GM10847 (cell line): ENCODE results near the gene OR2M7.

Experiments
- POLR2A ChIP-seq: IDR thresholded peaks from 2 replicates; pipeline ENCODE4 v1.6.1; 2011; ENCODE audit not compliant: insufficient read length; ENCODE audit errors: extremely low read depth

The OR2M7 gene

DNA sequence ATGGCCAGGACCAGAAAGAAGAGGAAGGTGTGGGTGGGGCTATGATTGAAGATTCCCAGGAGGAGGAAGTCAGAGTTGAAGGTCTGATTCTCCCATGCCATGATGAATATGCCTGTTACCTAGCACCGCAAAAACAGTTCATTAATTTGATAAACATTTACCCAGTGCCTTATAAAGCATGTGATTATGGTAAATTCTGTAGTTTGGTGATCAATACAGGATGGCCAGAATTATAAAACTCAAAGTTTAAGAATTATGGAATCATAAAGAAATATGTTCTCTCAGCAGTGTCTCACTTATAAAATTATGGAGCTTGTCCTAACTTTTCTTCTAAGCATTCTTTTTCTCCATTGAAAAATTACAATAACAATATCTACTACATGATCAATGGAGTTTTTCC, at the start of gene OR2M7:
Gene OR2M7, minus strand, starts transcription at position 101 of the 400 bp plus-strand sequence. Its CDS starts 0 bp downstream, at position 101.
- no peak for TF ChIP-seq POLR2A

DNA sequence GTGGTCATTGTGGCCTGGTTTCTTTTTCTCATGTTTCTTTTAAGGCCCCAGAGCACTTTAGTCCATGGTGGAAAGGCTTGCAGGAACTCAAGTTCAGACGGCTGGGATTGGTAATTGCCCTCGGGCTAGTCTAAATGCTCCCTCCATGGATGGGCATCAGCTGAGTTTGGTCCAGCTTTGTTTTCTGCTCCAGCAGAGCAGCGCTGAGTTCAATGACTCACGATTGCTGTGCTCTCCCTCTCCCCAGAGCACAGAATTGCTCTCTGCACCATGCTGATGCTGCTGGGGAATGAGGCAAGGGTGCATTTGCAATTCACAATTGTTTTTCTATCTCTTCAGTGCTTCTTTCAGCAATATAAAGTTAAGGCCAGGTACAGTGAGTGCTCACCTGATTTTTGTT, 49.4 kb upstream of the OR2M7 start:
- no peak for TF ChIP-seq POLR2A

GRCh38 chr1:248372394-248372793, 48.0 kb upstream of the OR2M7 start:
- TF ChIP-seq POLR2A, result no peak

DNA sequence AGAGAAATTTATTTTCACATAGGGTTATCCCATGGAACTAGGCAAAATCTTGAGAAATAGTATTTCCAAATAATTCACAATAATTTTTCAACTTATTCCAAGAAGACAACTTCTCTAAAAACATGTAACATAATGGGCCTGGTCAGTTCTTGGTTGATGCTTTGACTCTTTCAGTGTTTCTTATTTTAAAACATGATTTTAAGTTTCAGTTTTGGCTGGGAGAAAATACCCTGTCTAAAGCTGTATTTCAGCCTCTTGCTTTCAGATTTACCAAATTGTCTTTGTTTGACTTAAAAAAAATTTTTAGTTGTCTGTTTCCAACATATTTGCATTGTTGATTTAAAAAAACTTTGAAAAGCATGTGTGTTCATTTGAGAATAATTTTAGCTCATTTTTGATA, 42.2 kb upstream of the OR2M7 start:
- no peak for TF ChIP-seq POLR2A

DNA sequence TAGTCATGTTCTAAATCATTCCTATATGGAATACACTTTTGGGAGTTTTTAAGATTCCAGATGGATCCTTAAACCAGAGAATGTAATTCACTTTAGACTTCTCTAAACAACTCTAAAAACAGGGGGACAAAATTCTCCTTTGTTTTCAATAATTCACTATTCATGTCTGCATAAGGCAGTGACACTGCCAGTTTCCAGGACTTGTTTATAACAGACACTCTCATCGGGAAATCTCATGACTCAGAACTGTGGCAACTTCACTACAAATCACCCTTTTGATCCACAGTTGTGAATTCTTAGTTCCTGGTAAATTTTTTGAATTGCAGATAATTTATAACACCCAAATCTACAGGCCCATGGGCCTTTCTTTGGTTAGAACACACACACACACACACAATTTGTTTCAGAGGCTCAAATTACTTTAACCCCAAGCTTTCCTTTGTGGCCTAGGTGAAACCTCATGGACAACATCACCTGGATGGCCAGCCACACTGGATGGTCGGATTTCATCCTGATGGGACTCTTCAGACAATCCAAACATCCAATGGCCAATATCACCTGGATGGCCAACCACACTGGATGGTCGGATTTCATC, 36.9 kb upstream of the OR2M7 start, which contains the start of gene OR2T4:
Gene OR2T4, plus strand, starts transcription at position 545 of the 595 bp plus-strand sequence. Its CDS starts 0 bp downstream, at position 545.
- TF ChIP-seq POLR2A, result no peak

DNA sequence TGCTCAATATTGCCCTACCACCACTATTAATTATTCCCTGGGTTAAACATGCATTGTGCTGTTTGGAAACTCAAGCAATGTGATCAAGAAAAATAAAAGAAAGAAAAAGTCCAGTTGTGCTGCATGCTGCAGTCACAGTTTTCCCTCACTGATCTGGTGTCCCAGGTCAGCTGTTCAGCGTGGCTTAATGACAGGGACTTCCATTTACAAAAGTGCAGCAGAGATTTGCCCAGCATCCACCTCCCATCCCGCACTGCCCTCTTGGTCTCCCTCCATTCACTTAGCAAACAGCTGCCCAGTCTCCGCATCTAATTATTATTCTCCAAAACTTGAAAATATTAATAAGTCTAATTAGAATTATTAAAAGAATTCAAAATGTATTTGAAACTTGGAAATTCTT, 35.0 kb upstream of the OR2M7 start:
- no peak for TF ChIP-seq POLR2A

GRCh38 chr1:248348475-248348874, 24.1 kb upstream of the OR2M7 start, which contains the start of gene OR14C36:
OR14C36 (plus strand) TSS chr1:248348775; CDS start chr1:248348775, 0 bp downstream.
- TF ChIP-seq POLR2A, result no peak

DNA sequence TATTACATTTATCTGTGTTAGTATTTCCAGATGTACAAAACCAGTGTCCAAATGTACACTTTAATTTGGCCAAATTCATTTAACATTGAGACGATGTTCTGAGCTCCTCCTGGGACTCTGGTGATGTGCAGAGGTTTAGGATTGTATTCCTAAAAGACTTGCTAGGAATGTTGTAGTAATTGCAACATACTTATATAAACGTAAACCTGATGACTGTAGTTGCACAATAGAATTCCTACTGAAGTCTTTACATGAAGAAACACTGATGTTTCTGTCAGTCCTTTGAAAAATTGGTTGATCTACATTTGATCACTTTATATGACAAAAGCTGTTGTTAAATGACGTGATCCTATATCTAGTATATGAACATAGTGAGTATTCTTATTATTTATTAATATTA, 19.1 kb upstream of the OR2M7 start:
- no peak for TF ChIP-seq POLR2A

DNA sequence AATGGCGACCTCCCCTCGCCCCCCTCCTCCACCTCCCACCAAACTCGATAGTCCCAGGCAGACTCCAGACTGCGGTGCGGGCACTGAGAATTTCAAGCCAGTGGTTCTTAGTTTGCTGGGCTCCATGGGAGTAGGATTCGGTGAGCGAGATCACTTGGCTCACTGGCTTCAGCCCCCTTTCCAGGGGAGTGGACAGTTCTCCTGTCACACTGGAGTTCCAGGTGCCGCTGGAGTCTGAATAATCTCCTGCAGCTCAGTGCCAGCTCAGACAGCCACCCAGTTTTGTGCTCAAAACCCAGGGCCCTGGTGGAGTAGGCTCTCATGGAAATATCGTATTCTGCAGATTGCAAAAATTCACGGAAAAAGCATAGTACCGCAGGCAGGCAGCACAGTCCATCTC, 7.6 kb downstream of the OR2M7 start:
- TF ChIP-seq POLR2A, result no peak

- TF ChIP-seq POLR2A, result no peak
Observed at GRCh38 chr1:248306103-248306502, 18.3 kb downstream of the OR2M7 start.

DNA sequence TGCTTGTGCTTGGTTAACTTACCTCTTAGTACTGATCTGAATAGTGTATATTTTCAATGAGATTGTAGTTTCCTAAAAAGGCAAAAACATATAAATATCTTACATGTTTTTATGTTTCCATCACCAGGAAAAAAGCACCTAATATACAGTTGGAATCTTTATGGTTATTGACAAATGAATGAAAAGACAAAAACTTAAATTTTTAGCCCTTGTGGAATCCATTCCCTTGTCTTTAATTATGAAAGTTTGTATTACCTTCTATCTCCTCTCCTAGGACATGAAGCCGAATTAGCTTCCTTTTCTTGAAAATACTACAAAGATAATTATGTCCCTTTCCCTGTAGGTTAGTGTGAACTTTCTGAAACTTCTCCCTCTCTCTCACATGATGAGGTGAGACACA, 21.0 kb downstream of the OR2M7 start, which contains the start of gene OR2T12:
Gene OR2T12, minus strand, starts transcription at position 101 of the 400 bp plus-strand sequence. CDS start 7,846 bp downstream, outside the sequence.
- TF ChIP-seq POLR2A, result no peak

- no peak for TF ChIP-seq POLR2A
Observed at GRCh38 chr1:248288391-248288790, 36.0 kb downstream of the OR2M7 start.

- TF ChIP-seq POLR2A, result no peak
Observed at GRCh38 chr1:248277876-248278275, 46.5 kb downstream of the OR2M7 start, which contains the start of gene OR2T33. OR2T33 (minus strand) TSS chr1:248277976; CDS start chr1:248273814, 4,162 bp downstream.
